ENCODE measurements around the gene DOC2A. TPM values are rescaled to one million over a fixed set of nuclear protein-coding genes. Genes with fewer than 3 reads are reported as not detected.

Gene DOC2A
- total and polyA plus RNA-seq, 2 donors (not counting 3 experiments of a cell fraction or from before 2014, with no cell fraction given): 0.60 to 0.63 TPM

GRCh38 chr16:29995324-29995910 is 15.4 kb downstream of the DOC2A start, which contains the start of gene HIRIP3:
HIRIP3 (minus strand) TSS chr16:29995617; CDS start chr16:29995605, 12 bp downstream.
- Histone ChIP-seq H3K4me2 (ENCODE audit: insufficient read depth, low read length) (peak within 1 kb of the TSS; percentile 84), H3K9ac (replicated peaks; ENCODE audit: extremely low read depth, insufficient read depth, low read length) (peak within 1 kb of the TSS; percentile 94), H3K79me2 (ENCODE audit: control insufficient read depth, insufficient read depth, low read length) (peaks cover 7% of the 10 kb centered on the region), H3K27me3 (ENCODE audit: control insufficient read depth in 2 of 2, insufficient read depth in 2 of 2, low read length in 2 of 2) (no peaks in the 10 kb centered on the region), H3K4me1 (ENCODE audit: control insufficient read depth, extremely low read depth, insufficient read depth, low read length) (peaks cover 22% of the 10 kb centered on the region), H3K27ac (ENCODE audit: insufficient read depth, low read depth, low read length) (peak within 1 kb of the TSS; percentile 76), H3K4me3 (replicated peaks in 1 of 3; ENCODE audit: insufficient read depth in 1 of 3, low read depth in 1 of 3, low read length in 3 of 3) (peak within 1 kb of the TSS; percentile 70 to 81 (median 73)), H3K9me3 (replicated peaks; ENCODE audit: control insufficient read depth, insufficient read depth, low read length) (no peaks in the 10 kb centered on the region), H3K9me1 (replicated peaks; ENCODE audit: control insufficient read depth, extremely low read depth, insufficient read depth, low read length) (no peaks in the 10 kb centered on the region), H2AFZ (ENCODE audit: low read depth, low read length) (peak within 1 kb of the TSS; percentile 76), H3K36me3 (ENCODE audit: control insufficient read depth in 2 of 2, extremely low read depth in 1 of 2, insufficient read depth in 2 of 2, low read length in 2 of 2) (peaks cover 6 to 25% of the 10 kb centered on the region in 2 experiments), H4K20me1 (replicated peaks; ENCODE audit: control insufficient read depth, extremely low read depth, insufficient read depth, low read length) (no peaks in the 10 kb centered on the region)
- DNase-seq (ENCODE audit: low read depth, low spot score): peak; percentile 73
- peak; percentile 80 for TF ChIP-seq POLR2A (IDR thresholded peaks at IDR 0.05; ENCODE audit: low read depth, low read length)
- peak; percentile 46 for TF ChIP-seq POLR2AphosphoS5 (IDR thresholded peaks at IDR 0.05; ENCODE audit: insufficient read depth, low read depth, low read length)
- no peak for TF ChIP-seq FOS (IDR thresholded peaks at IDR 0.05; ENCODE audit: borderline replicate concordance, insufficient read depth, low read length)
- TSS peak; percentile 71 for BruUV-seq (replicated peaks)
- FAIRE-seq: no peak
- CTCF ChIA-PET: interaction anchor here (0.8 to 1.0 kb wide), 2 partner anchors 10 to 147 kb away, joined by 3 read pairs; no protein-coding TSS in a partner anchor
- intact Hi-C loops (cut with micrococcal nuclease): loop anchor here (1.0 kb wide), 1 partner anchor 34 kb away; no protein-coding TSS in a partner anchor
- POLR2A ChIA-PET: interaction anchor here (1.0 kb wide), 1 partner anchor 9 kb away, joined by 3 read pairs; no protein-coding TSS in a partner anchor
- dilution Hi-C loops (cut with MboI; ENCODE audit: extremely low pct_ligation_motif_present, low sequenced_read_pairs): loop anchor here (10.0 kb wide), 1 partner anchor 191 kb away; the partner anchor contains the start of gene MAZ

DNA sequence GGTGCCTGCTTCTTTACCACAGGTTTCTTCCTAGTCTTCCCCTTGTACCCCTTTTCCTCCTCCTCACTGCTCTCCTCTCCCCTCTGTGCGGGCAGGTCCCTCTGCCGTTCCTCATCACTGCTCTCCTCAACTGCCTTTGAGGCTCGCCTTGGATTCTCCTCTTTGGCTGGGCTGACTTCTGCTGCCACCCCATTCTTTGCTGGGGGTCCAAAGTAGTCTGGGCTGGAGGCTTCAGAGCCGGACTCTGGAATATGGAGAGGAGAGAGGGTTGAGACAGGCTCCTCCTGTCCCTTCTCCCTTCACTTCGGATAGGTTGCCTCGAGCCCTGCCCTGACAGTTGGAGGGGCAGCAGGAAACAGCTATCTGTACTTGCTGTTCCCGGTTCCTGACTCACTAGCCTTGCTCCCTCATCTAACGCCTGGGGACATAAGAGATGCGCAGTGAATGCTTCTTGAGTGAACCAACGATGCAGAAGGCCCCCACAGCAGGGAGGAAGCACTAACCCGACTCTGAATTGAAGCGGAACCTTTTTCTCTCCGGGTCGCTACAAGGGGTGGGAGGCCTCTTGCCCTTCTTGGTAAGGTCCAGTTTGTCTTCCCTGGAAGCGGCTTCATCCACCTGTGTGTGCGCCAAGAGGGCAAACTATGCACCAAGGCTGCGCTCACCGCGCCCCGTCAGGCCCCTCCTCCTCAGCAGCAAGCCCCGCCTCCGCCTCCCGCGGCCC is 16.1 kb downstream of the DOC2A start:
- H2AFZ ChIP-seq (ENCODE audit: low read depth, low read length): peak overlapping the region; percentile 49
- ChIA-PET CTCF (interaction anchor here (0.9 to 1.8 kb wide), 5 partner anchors 11 to 162 kb away, joined by 3 to 5 read pairs (median 4); partner anchors contain the start of gene TMEM219), POLR2A (interaction anchor here (0.8 to 1.0 kb wide), 2 partner anchors 9 to 21 kb away, joined by 3 read pairs; partner anchors contain the start of gene TAOK2)
- H3K4me2 ChIP-seq (ENCODE audit: insufficient read depth, low read length): peak overlapping the region; percentile 84
- dilution Hi-C loops (cut with MboI; ENCODE audit: extremely low pct_ligation_motif_present, low sequenced_read_pairs): loop anchor here (10.0 kb wide), 1 partner anchor 190 kb away; the partner anchor contains the start of gene MAZ
- peaks cover 7% of the 10 kb centered on the region for H3K79me2 ChIP-seq (ENCODE audit: control insufficient read depth, insufficient read depth, low read length)
- BruUV-seq (replicated peaks): no TSS peak
- peaks cover 11 to 26% of the 10 kb centered on the region in 2 experiments for H3K36me3 ChIP-seq (ENCODE audit: control insufficient read depth in 2 of 2, extremely low read depth in 1 of 2, insufficient read depth in 2 of 2, low read length in 2 of 2)
- DNase-seq (ENCODE audit: low read depth, low spot score): peak; percentile 29
- H4K20me1 ChIP-seq (replicated peaks; ENCODE audit: control insufficient read depth, extremely low read depth, insufficient read depth, low read length): no peaks in the 10 kb centered on the region
- H3K9me1 ChIP-seq (replicated peaks; ENCODE audit: control insufficient read depth, extremely low read depth, insufficient read depth, low read length): no peaks in the 10 kb centered on the region
- H3K27ac ChIP-seq (ENCODE audit: insufficient read depth, low read depth, low read length): peak overlapping the region; percentile 76
- no peaks in the 10 kb centered on the region for H3K9me3 ChIP-seq (replicated peaks; ENCODE audit: control insufficient read depth, insufficient read depth, low read length)
- H3K4me3 ChIP-seq (replicated peaks in 1 of 3; ENCODE audit: insufficient read depth in 1 of 3, low read depth in 1 of 3, low read length in 3 of 3): peak overlapping the region; percentile 52 to 81 (median 70)
- H3K9ac ChIP-seq (replicated peaks; ENCODE audit: extremely low read depth, insufficient read depth, low read length): peak overlapping the region; percentile 94
- intact Hi-C loops (cut with micrococcal nuclease): loop anchor here (1.0 kb wide), 1 partner anchor 33 kb away; no protein-coding TSS in a partner anchor
- peaks cover 22% of the 10 kb centered on the region for H3K4me1 ChIP-seq (ENCODE audit: control insufficient read depth, extremely low read depth, insufficient read depth, low read length)
- FAIRE-seq: no peak
- peak; percentile 14 for TF ChIP-seq POLR2AphosphoS5 (IDR thresholded peaks at IDR 0.05; ENCODE audit: insufficient read depth, low read depth, low read length)
- TF ChIP-seq MAX (IDR thresholded peaks at IDR 0.05; ENCODE audit: insufficient read depth, insufficient read length): no peak
- H3K27me3 ChIP-seq (ENCODE audit: control insufficient read depth in 2 of 2, insufficient read depth in 2 of 2, low read length in 2 of 2): no peaks in the 10 kb centered on the region

Data from endothelial cell of umbilical vein (primary cell).